HL-60/S4 treated with retinoic acid at 250 ng/mL for 4 days and 3 days (cell line): ENCODE results near the gene CAPZB.
"Not testable (repeated sequence)": the region's sequence is repeated elsewhere in the genome, so short reads cannot be mapped to it uniquely, and the experiment has no call there.

Source experiments
- in situ Hi-C: fragments of 300-500 bp; cut with MboI; formaldehyde crosslinking; loops from 2 replicates; pipeline ENCODE4 v1.7.0; 2022; ENCODE audit warnings: low sequenced_read_pairs

CAPZB gene

DNA sequence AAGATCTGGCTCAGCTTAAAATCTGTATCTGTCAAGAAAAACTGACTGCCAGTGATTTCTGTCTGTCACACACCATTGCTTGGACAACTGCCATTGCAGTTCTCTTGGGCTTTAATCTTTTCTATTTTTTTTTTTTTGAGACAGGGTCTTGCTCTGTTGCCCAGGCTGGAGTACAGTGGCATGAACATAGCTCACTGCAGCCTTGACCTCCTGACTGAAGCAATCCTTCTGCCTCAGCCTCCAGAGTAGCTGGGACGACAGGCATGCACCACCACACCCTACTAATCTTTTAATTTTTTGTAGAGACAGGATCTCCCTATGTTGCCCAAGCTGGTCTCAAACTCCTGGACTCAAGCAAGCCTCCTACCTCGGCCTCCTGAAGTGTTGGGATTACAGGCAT, 14.5 kb upstream of the CAPZB start:
- in situ Hi-C loops: not testable (repeated sequence)

- in situ Hi-C loops: not testable (repeated sequence)
These were observed 12.1 kb upstream of the CAPZB start for GRCh38 chr1:19497443-19497842.

- in situ Hi-C loops: no loop called here
These were observed 11.2 kb upstream of the CAPZB start for GRCh38 chr1:19496527-19496874.

DNA sequence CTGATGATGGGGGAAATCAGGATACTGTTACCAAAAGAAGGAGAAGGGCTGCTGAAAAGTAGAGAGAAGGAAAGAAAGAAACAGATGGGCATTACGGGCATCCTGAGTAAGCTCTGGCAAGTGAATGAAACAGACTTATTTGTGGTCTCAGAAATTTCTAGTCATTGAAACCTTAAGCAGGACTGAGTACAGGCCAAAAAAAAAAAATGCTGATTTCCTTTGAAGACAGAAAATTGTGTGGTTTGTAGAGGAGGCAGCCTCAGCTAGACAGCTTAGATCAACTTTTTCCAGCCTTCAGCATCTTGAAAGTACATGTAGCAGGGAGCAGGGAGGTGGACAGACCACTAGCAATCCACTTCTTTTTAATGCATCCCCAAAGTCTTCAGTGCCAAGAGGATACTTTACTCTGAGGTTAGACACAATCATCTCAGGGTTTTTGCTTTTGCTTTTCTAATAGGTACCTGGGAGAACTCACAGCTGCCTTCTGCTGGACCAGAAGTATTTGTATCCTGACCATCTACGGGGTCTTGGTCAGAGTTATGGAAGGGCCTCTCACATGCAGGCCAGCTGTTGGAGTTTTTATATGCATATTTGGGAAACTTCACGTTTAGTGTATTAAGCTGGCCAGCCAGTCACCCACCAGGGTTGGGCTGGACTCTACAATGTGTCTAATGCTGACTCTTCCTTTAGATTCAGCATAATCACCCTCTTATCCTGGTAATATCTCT, 10.6 kb upstream of the CAPZB start:
- in situ Hi-C loops: no loop called here

DNA sequence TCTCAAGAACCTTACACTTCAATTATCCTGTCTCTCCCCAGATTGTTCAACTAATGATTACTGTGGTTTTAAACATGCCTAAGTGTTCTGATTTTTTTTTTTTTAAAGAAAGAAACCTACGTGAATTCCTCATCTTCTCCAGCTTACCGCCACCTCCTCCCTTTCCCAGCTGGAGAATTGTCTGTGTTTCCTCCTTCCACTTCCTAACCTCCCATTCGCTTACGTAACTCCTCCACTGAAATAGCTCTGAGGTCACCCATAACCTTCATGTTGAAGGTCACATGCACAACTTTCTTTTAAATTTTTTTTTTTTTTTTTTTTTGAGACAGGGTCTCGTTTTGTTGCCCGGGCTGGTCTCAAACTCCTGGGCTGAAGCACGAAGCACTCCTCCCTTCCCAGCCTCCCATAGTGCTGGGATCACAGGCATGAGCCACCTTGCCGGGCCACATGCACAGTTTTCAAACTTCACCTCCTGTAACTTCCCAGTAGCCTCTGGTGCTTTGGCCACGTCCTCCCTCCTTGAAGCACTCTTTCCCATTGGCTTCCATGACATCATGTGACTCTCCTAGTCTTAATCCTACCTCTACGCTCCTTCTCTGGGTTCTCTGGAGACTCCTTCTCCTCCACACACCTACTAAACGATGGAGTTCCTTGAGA, 9.8 kb upstream of the CAPZB start:
- in situ Hi-C loops: no loop called here

GRCh38 chr1:19493547-19493946, 8.2 kb upstream of the CAPZB start:
- in situ Hi-C loops: no loop called here

GRCh38 chr1:19489996-19490395, 4.7 kb upstream of the CAPZB start:
- in situ Hi-C loops: no loop called here

DNA sequence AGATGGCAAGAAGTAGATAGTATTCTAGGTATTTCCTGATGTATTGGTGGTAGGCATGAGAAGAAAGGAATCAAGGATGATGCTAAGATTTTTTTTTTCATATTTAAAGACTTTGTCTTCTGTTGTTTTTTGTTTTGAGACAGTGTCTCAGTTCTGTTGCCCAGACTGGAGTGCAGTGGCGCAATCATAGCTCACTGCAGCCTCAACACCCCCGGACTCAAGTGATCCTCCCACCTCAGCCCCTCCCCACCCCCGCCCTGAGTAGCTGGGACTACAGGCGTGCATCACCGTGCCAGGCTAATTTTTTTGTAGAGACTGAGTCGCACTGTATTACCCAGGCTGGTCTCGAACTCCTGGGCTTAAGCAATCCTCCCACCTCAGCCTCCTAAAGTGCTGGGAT, 2.8 kb upstream of the CAPZB start:
- in situ Hi-C loops: no loop called here

GRCh38 chr1:19484798-19485361, 459 bp downstream of the CAPZB start:
- in situ Hi-C loops: no loop called here

DNA sequence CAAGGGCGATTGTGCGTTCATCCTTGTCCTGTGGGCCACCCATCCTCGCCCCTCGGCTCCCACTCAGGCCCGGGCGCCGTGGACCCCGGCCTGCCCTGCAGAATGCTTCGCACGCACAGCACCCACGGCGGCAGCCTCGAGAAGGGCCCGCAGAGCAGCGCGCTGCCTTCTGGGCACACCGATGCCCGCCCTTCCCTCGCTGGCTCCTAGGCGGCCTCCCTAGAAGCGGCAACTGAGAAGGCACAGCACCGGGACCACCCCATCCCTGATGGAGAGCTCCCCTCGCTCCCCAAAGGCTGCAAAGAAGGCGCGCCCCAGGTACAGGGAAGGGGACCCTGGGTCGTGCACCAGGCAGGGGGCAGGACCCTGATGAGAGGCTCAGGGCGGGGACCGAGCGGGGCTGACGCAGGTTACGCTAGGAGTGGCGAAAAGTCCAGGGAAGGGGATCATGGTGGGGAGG, 971 bp downstream of the CAPZB start:
- in situ Hi-C loops: no loop called here

DNA sequence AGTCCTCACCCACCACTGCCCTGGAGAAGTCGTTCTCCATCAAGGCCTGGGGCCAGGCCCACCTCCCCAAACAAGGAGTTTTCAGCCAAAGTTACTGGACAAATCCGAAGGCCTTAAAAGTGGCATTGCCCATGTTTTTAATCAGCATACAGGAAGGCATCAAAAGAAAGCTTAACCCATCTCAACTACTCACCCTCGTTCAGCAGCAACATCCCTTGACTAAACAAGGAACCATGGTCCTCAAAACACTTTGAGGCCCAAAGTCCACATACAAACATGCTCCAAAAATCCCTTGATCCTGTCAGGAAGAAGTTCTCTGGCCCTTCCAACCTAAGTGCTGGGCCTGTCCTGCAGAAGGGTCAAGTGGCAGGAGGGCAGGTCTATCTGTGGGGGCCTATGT, 1.6 kb downstream of the CAPZB start:
- in situ Hi-C loops: no loop called here

- in situ Hi-C loops: no loop called here
These were observed 2.1 kb downstream of the CAPZB start for GRCh38 chr1:19483261-19483660.

- in situ Hi-C loops: no loop called here
These were observed 3.4 kb downstream of the CAPZB start for GRCh38 chr1:19481826-19482398.

- in situ Hi-C loops: no loop called here
These were observed 5.1 kb downstream of the CAPZB start for GRCh38 chr1:19480282-19480681.

GRCh38 chr1:19479351-19480120, 5.8 kb downstream of the CAPZB start:
- in situ Hi-C loops: no loop called here

GRCh38 chr1:19478322-19478721, 7.0 kb downstream of the CAPZB start:
- in situ Hi-C loops: no loop called here

DNA sequence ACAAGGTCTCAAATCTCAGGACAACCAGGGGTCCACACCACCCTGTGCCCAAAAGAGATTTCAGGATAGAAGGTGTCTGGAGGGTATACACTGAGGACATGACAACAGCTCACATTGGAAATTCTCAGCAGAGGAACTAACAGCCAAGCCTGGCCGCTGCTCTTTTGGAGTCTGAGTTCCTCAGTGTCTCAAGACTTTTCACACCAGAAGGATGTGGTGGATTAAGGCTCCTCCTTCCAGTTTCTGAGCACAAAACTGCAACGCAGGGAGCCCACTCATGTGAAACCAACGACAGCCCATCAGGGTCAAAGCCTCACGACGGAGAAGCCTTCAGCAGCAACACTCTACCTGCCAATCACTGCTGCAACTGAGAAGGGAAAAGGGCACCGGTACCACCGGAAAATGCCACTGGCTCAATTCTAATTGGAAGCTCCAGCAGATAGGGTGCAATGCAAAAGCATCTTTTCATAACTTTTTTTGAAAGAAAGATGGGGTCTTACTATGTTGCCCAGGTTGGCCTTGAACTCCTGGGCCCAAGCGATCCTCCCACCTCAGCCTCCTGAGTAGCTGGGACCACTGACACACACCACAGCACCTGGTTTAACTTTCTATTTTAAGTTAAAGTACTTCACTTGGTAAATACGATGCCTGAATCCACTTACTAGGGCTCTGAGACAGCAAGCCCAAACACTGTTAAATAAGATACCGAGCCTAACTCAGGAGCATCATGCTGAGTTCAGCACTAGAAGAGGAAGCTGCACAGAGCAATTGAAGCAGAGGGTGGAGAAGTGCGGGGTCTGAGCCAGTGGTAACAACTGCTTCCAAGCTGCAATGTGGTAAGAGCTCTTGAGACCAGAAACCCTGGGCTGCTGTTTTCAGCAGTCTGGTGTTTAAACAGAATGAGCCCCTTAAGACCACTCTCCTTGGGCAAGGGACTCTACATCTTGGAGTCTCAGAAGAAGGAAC, 7.8 kb downstream of the CAPZB start:
- in situ Hi-C loops: no loop called here

- in situ Hi-C loops: no loop called here
These were observed 8.7 kb downstream of the CAPZB start for GRCh38 chr1:19476450-19477190.

GRCh38 chr1:19475296-19475695, 10.0 kb downstream of the CAPZB start:
- in situ Hi-C loops: no loop called here
